Activated CD4-positive, alpha-beta T cell treated with anti-CD3 and anti-CD28 coated beads, Interleukin-2, amount 50 U/mL, for 48 hours (primary cell): ENCODE measurements around the gene PIEZO2.

Source experiments
- DNase-seq, 2 experiments: peaks; one replicate each; pipeline ENCODE4 v3.0.0-alpha.2; 2020

Gene PIEZO2

DNA sequence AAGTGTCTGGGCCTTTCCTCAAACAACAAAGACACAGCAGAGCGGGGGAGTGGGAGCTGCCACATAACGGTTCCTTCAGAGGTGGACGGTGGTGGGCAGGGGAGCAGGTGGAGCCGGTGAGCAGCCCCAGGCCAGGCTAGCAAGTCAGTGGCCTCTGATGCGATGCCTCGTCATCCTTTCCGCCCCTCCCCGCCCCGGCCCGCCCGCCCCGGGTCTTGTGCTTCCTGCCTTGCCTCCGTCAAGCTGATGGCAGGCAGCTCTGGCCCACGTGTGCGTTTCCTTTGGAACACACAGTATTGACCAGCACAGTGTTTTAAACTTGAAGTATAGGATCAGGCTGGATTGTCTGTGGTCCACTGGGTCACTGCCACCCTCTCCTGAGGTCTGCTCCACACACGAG is 38.9 kb downstream of the PIEZO2 start:
- no peak for DNase-seq

DNA sequence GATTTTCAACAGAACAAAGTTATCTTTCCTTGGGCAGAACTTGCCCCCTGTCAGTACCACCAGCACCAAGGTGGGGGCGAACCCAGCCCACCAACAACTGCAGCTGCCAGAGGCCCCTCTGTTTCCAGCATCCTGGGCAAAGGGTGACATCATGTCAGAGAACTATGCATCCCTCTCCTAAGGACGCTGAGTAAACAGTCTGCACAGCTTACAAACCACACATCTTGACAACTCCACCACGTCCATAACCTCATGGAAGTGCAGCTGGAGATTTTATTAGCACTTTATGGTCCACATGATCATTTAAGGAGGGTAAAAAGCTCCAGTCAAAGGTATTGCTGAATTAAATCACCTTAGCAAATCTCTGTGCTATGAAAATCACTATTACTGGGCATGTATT is 40.4 kb downstream of the PIEZO2 start:
- DNase-seq, result no peak

DNA sequence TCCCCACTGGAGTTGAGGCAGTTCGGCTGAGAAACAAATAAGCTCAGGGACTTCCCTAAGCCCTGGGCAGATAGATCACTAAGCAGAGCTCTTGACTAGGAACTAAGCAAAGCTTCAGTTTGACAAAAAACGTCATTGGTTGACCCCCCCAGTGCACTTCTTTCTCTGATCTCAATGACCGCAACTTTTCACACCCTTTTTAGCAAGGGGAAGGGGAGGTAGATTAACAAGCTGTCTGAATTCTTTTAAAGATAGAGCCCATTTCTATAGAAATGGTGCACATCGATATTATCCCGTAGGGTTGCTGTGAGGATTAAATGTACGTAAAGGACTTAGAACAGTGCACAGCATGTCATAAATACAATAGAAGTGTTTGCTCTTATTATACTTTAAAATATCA is 42.5 kb downstream of the PIEZO2 start:
- DNase-seq, result no peak

DNA sequence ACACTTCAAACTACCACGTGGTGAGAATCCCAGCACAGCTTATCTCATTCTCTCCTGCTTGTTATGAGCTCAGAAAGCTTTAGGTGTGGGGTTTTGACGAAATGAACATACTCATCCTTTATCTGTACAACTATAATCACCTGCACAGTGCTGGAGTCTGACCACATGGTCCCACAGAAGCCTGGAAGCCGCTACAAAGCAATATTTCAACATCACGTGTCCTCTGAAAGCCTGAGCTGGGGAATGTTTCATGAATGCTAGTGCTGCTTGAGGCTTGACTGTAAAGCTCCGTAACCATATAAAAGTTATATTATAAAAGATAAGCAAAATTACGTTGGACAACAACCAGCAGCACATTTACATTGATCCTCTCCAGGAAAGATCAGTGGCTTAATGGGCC is 43.9 kb downstream of the PIEZO2 start:
- no peak for DNase-seq

DNA sequence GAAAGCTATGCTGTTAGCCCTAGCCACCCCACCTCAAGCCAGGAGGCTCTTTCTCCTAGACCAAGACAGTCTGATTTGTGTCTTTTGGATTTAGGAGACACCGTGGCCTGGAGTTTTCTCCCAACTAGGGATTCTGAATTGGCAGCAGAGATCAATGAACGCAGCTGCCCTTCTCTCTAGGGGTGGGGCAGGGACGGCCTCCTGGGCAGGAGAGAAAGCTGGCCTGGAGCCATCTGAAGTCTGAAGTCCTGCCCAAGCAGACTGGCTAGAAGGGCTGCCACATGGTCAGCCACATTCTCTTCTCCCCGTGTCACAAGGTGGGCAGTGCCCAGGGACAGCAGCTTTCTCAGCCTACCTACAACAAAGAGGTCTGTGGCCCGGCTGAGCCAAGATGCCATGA is 45.1 kb downstream of the PIEZO2 start:
- DNase-seq, result no peak

GRCh38 chr18:11096839-11097750 is 52.3 kb downstream of the PIEZO2 start:
- DNase-seq, result no peak

GRCh38 chr18:11096411-11096810 is 53.0 kb downstream of the PIEZO2 start:
- DNase-seq, result no peak

- no peak for DNase-seq
These were observed 53.6 kb downstream of the PIEZO2 start for GRCh38 chr18:11095674-11096293.

DNA sequence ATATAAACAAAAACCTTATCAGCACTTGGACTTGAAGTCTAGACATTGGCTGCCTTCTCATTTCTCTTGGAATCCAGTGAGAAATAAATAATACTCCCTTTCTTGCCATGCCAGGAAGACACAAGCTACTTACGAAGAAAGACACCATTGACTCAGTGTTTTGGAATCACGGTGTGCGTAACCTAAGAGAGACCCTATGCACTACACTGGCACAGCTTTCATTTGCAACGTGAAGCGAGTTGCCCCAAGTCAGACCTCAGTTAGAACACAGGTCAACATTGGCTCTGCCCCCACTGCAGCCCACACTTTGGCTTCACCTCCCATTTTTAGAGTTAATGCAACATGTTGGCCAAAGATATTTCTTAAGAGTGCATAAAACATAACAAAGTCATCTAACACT is 54.2 kb downstream of the PIEZO2 start:
- no peak for DNase-seq

- DNase-seq, result no peak
These were observed 57.6 kb downstream of the PIEZO2 start for GRCh38 chr18:11091746-11092145.

DNA sequence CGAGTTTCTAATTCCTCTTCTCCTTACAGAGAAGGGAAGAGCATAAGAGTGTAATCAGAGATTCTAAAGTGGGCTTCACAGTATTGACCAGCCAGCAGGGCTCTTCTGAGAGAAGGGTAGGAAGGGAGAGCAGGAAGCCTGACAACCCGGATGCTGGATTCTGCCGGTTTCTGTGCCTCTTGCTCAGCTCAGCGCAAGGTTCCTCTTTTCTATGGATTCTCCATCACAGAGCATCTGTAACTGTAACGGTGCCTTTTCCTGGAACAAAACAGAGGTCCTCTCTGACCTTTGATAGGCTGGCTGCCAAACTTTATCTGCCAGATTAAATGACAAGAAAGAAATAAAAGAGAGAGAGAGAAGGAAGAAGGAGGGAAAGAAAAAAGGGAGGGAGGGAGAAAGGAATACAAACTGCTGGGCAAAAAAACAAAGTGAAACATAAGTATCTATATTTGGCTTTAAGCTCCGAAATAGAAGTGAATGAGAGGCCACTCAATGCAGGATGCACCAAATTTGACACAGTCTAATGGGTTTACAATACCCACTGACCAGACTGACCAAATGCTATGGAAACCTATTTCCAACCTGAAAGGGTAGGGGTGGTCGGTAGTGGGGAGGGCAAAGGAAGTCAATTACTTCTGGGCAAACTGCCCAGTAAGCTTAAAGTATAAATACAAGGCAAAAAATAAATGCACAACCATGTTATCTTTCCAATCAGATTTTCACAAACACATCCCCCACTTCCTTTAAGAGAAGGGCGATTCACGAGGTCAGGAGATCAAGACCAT is 59.2 kb downstream of the PIEZO2 start:
- no peak for DNase-seq

GRCh38 chr18:11081009-11081532 is 68.3 kb downstream of the PIEZO2 start:
- no peak for DNase-seq

DNA sequence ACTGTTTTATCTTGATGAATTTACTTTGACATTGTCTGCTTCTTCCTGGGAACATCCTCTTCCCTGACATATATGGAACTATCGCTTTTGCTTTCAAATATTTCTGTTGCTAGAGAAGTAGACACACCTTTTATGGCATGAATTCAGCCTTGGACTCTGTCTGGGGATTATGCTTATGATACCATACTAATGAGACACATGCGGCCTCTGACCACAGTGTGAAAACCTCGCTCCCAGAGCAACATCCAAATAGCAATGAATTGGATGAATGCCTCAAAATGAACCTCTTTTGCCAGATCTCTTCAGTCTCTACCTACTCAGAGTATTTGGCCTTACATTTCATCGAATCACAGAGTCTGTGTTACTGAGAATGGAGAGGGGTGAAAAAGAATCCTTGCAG is 70.9 kb downstream of the PIEZO2 start:
- no peak for DNase-seq

- DNase-seq, result no peak
These were observed 71.7 kb downstream of the PIEZO2 start for GRCh38 chr18:11077548-11078187.

DNA sequence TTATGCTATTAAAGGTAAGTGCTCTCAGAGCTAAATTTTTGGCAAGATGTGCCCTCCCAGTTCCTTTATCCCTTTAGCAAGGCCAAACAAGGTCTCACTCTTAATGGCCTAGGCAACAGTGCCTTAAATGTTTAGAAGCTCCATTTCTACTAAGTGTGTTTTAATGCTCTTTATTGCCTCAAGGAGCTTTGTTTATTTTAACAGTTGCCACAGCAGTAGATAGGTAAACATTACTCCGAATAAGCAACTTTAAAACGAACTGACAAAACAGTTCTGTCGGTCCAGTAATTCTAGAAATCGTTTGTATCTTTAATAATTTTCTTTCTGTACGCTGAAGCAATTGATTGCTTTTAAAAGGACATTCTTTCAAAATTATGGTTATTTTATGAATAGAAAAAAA is 74.5 kb downstream of the PIEZO2 start:
- DNase-seq, result no peak

GRCh38 chr18:11073971-11074370 is 75.4 kb downstream of the PIEZO2 start:
- no peak for DNase-seq

DNA sequence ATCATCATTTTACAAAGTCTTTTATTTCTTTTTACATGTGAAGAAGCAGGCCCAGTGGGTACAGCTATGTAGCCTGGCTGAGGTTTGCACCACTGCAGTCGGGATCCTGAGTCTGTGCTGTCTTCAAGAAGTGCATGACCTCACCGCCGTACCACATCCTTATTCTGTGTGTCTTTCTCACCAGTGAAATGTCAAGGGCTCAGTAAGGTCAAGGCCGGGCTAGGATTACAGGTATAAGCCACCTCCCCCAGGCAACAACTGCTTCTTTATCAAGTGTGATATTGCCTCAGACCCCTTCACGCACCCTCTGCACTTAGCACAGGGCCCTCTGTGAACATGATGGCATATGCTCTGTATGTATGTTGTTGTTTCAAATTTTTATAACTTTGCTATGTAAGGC is 76.7 kb downstream of the PIEZO2 start:
- DNase-seq, result no peak

- no peak for DNase-seq
These were observed 78.1 kb downstream of the PIEZO2 start for GRCh38 chr18:11071300-11071699.

- DNase-seq, result no peak
These were observed 78.8 kb downstream of the PIEZO2 start for GRCh38 chr18:11070593-11070992.

GRCh38 chr18:11066038-11066437 is 83.3 kb downstream of the PIEZO2 start:
- DNase-seq, result no peak

DNA sequence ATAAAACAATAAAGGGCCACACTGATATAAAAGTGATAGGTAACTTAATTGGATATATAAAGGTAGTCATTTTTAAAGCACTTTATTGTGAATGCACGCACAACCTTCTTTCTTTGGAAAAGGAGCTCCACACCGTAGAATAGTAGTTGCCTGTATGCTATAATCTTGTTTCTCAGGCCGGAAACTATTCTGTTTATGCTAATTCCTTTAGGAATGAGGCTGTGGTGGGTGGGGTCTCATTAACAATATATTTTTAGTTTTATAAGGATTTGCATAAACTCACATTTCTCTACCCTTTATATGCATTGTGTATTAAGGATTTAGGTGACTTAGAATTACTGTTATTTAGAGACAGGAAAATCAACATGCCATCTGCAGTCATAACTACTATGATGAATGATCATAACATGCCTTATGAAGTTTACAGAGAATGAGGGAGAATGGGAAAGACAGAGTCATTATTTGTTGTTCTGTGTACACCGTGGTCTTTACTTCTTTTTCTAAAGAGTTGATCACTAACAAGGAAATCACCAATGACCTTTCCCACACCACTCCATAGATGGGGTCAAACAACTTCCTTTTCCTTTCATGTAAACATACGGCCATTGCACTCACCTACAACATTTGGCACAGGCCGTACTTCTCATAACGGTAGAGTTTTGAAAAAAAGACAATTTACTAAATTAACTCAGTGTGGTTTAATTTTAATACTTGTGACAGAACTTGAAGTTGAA is 84.5 kb downstream of the PIEZO2 start:
- no peak for DNase-seq

- no peak for DNase-seq
These were observed 85.3 kb downstream of the PIEZO2 start for GRCh38 chr18:11064106-11064505.
